Activated CD8-positive, alpha-beta memory T cell treated with anti-CD3 and anti-CD28 coated beads, Interleukin-2, amount 10 ng/mL, durations not matched to agents 7 days and 5 days (primary cell): ENCODE measurements around the gene SETD5. TPM values are rescaled to one million over a fixed set of nuclear protein-coding genes. Genes with fewer than 3 reads are reported as not detected.

ENCODE experiments used
- ATAC-seq: fragments of 150-1000 bp; cut with Tn5 transposase; one replicate; pipeline ENCODE4 v1.10.0; 2021; ENCODE audit warnings: moderate library complexity
- CTCF ChIA-PET: fragments of 350-600 bp; sonication (Branson Sonifier 250); formaldehyde crosslinking; loops from one replicate; lab custom pipeline; 2021; ENCODE audit warnings: antibody characterized with exemption; lab: Charles Lee
- DNase-seq: peaks from one replicate; pipeline ENCODE4 v3.0.0-alpha.2; 2020
- H3K27ac Mint-ChIP-seq: one replicate; pipeline ENCODE4 v1.8.0; 2021; ENCODE audit warnings: mild to moderate bottlenecking, mixed read lengths
- H3K27me3 Mint-ChIP-seq: one replicate; pipeline ENCODE4 v1.8.0; 2021; ENCODE audit warnings: mixed read lengths
- H3K36me3 Mint-ChIP-seq: one replicate; pipeline ENCODE4 v1.8.0; 2021; ENCODE audit warnings: mild to moderate bottlenecking, mixed read lengths
- H3K4me1 Mint-ChIP-seq: one replicate; pipeline ENCODE4 v1.8.0; 2021; ENCODE audit warnings: mixed read lengths
- H3K4me3 Mint-ChIP-seq: one replicate; pipeline ENCODE4 v1.8.0; 2021; ENCODE audit warnings: mild to moderate bottlenecking, moderate library complexity, mixed read lengths
- H3K9me3 Mint-ChIP-seq: one replicate; pipeline ENCODE4 v1.8.0; 2022; ENCODE audit warnings: low read depth, mixed read lengths
- total RNA-seq, 2 experiments: library from RNA; stranded (reverse); gene quantifications; one replicate each; pipeline ENCODE4 v1.2.3, GENCODE V29; 2021

Gene SETD5, protein sequence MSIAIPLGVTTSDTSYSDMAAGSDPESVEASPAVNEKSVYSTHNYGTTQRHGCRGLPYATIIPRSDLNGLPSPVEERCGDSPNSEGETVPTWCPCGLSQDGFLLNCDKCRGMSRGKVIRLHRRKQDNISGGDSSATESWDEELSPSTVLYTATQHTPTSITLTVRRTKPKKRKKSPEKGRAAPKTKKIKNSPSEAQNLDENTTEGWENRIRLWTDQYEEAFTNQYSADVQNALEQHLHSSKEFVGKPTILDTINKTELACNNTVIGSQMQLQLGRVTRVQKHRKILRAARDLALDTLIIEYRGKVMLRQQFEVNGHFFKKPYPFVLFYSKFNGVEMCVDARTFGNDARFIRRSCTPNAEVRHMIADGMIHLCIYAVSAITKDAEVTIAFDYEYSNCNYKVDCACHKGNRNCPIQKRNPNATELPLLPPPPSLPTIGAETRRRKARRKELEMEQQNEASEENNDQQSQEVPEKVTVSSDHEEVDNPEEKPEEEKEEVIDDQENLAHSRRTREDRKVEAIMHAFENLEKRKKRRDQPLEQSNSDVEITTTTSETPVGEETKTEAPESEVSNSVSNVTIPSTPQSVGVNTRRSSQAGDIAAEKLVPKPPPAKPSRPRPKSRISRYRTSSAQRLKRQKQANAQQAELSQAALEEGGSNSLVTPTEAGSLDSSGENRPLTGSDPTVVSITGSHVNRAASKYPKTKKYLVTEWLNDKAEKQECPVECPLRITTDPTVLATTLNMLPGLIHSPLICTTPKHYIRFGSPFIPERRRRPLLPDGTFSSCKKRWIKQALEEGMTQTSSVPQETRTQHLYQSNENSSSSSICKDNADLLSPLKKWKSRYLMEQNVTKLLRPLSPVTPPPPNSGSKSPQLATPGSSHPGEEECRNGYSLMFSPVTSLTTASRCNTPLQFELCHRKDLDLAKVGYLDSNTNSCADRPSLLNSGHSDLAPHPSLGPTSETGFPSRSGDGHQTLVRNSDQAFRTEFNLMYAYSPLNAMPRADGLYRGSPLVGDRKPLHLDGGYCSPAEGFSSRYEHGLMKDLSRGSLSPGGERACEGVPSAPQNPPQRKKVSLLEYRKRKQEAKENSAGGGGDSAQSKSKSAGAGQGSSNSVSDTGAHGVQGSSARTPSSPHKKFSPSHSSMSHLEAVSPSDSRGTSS (N-terminal part only)
- 100 to 1,000 TPM; 136 to 147 TPM for total RNA-seq

DNA sequence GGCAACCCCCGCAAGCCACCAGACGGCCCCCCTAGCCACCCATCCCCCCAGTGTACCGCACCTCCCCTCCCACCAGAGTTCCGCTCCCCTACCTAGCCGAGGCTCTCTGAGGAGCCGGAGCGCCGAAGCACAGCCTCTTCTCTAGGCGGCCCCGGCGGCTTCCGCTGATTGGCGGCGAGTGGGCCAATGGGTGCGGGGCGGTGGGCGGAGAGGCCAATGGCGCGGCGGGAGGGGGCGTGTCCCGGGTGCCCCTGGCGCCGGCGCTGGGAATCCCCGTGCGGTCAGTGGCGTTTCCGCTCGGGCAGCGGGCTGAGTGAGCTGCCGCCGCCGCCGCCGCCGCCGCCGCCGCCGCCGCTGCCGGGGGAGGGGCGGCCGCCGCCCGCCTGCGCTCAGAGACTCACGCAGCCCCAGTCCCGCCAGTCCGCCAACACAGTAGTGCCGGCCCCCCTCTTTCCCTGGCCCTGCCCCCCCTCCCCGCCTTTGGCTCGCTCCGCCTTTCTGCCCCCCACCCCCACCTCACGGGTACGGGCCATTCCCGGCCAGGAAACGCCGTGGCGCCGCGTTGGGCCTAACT lies at the start of gene SETD5:
Gene SETD5 (plus strand): TSS at position 284 of the 574 bp plus-strand sequence. CDS start 31,324 bp downstream, outside the sequence.
- peak within 1 kb of the TSS; percentile 98 for H3K27ac Mint-ChIP-seq
- H3K4me3 Mint-ChIP-seq = peak within 1 kb of the TSS; percentile 97
- peaks cover 63% of the 10 kb centered on the region for H3K4me1 Mint-ChIP-seq
- CTCF ChIA-PET = interaction anchor here (0.9 to 2.4 kb wide), 3 partner anchors 35 to 395 kb away, joined by 3 to 12 read pairs (median 3); partner anchors contain the start of genes ARPC4 and THUMPD3
- H3K27me3 Mint-ChIP-seq = no peaks in the 10 kb centered on the region
- no peaks in the 10 kb centered on the region for H3K9me3 Mint-ChIP-seq
- DNase-seq (peak; percentile 99), ATAC-seq (peak; percentile 66)
- H3K36me3 Mint-ChIP-seq = peaks cover 43% of the 10 kb centered on the region

DNA sequence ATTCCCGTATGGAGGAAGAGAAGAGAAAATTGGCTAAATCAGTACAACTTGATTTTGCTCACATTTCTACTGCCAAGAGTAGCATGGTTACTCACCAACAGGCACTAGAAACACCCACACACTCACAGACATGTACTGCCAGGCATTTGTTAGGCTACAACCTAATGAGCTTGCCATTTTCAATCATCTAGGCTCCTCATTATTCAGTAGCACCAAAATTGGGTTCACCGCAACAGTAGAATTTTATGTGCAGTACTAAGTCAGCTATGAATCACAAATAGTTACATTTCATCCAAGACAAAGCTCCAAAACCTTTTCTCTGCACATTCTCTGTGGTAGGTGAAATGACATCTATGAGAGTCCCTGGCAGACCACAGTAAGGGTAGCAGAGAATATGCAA lies 49.5 kb upstream of the SETD5 start:
- ATAC-seq (no peak), DNase-seq (no peak)
- Mint-ChIP-seq H3K27ac (no peak overlapping the region), H3K4me3 (no peak overlapping the region), H3K9me3 (no peaks in the 10 kb centered on the region), H3K4me1 (peaks cover 24% of the 10 kb centered on the region), H3K27me3 (no peaks in the 10 kb centered on the region), H3K36me3 (no peaks in the 10 kb centered on the region)
- CTCF ChIA-PET = no interaction called here

DNA sequence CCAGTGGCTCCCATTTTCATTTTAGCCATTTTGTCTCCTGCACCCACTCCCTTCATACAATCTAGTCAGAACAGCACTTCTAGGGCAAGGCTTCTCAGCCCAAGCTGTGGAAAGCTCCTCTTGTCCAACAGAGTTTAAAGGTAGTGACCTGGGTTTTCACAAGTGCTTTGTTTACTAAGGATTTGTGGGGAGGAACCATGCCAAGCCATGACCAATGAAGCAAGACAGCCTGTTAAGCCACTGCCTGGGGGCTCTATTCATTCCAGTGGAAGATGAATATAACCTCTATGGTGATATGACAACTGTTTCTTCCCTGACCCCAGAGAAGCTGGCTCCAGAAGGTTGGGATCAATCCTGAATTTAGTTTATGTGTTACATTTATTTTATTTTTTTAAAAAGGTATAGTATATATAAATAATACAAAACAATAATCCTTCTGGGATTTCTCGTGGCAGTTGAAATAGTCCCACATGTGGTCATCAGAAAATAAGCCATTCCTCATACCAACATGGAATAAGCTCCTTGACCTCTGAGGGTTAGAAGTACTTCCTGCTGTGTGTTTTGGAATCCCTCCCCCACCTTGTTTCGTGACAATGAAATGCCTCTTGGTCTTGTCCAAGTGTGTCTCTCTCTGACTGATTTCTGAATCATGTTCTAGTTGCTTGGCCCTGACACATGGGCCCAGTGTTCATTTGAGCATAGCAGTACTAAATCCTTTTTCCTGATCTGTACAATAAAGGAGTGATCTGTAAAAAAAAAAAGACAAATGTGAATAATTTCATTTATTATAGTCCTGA lies 47.9 kb upstream of the SETD5 start:
- CTCF ChIA-PET = no interaction called here
- peaks cover 38% of the 10 kb centered on the region for H3K4me1 Mint-ChIP-seq
- H3K27ac Mint-ChIP-seq = no peak overlapping the region
- H3K9me3 Mint-ChIP-seq = no peaks in the 10 kb centered on the region
- no peak for ATAC-seq
- H3K36me3 Mint-ChIP-seq = no peaks in the 10 kb centered on the region
- no peaks in the 10 kb centered on the region for H3K27me3 Mint-ChIP-seq
- no peak overlapping the region for H3K4me3 Mint-ChIP-seq
- no peak for DNase-seq

DNA sequence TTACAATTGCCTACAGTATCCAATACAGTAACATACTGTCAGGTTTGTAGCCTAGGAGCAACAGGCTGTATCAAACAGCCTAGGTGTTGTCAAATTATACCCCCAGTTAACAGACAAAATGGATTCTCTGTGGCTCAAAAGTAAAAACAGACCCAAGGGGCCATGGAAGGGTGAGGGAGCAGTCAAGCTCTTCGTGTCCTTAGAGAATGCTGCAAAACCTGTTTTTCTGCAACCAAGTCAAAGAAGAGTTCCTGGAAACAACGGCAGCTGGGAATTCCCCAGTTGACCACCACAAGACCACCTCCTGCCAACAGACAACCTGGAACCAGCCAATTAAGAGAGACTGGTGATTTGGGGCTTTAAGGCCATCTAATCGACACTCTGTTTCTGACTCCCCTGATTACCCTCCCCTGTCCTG lies 45.7 kb upstream of the SETD5 start:
- Mint-ChIP-seq H3K4me3 (no peak overlapping the region), H3K36me3 (no peaks in the 10 kb centered on the region), H3K27me3 (no peaks in the 10 kb centered on the region), H3K4me1 (peaks cover 51% of the 10 kb centered on the region), H3K9me3 (no peaks in the 10 kb centered on the region), H3K27ac (no peak overlapping the region)
- CTCF ChIA-PET = interaction anchor here (1.2 to 3.4 kb wide), 6 partner anchors 9 to 387 kb away, joined by 3 to 52 read pairs (median 7); partner anchors contain the start of gene THUMPD3
- ATAC-seq = no peak
- DNase-seq = no peak

DNA sequence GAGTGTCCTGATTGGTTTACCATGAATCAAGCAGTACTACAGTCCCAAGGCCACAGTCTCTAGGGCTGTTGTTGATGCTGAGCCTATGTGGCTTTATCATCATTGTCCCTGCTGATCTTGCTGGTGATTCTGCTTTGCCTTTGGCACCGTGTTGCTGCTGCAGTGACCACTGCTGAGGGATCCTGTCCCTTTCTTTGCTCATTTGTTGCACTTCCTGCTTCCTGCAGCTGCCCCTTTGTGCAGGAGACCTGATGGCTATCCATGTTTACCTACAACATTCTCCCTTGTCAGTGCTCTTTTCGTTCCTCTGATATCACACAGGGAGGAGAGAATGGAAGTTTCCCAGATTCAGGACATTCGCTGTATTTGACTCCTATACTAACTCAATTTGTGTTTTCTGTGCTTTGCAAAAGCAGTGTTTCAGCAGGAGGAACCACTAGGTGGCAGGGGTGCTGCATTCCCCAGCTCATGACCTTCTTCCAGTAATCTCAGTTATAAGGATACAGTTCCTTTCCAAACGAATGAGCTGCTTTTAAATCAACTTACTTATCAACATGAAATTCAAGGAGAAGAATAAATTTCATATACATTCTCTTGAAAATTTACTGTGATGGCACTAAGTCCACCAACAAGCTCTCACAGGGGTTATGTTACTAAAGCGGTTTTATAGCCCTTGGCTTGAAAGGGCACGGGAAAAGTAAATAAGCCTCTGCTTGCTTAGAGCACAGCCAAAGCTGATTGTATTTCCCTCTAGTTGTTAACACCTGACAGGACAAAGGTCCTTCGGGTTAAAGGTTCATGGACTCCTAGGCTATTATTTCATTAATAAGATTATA lies 44.3 kb upstream of the SETD5 start:
- peak; percentile 76 for DNase-seq
- CTCF ChIA-PET = interaction anchor here (0.6 to 3.4 kb wide), 30 partner anchors 10 to 456 kb away, joined by 3 to 52 read pairs (median 4); partner anchors contain the start of genes MTMR14 and THUMPD3
- Mint-ChIP-seq H3K27me3 (no peaks in the 10 kb centered on the region), H3K36me3 (no peaks in the 10 kb centered on the region), H3K27ac (peak overlapping the region; percentile 40), H3K9me3 (no peaks in the 10 kb centered on the region), H3K4me3 (no peak overlapping the region), H3K4me1 (peaks cover 47% of the 10 kb centered on the region)
- ATAC-seq = peak; percentile 69

DNA sequence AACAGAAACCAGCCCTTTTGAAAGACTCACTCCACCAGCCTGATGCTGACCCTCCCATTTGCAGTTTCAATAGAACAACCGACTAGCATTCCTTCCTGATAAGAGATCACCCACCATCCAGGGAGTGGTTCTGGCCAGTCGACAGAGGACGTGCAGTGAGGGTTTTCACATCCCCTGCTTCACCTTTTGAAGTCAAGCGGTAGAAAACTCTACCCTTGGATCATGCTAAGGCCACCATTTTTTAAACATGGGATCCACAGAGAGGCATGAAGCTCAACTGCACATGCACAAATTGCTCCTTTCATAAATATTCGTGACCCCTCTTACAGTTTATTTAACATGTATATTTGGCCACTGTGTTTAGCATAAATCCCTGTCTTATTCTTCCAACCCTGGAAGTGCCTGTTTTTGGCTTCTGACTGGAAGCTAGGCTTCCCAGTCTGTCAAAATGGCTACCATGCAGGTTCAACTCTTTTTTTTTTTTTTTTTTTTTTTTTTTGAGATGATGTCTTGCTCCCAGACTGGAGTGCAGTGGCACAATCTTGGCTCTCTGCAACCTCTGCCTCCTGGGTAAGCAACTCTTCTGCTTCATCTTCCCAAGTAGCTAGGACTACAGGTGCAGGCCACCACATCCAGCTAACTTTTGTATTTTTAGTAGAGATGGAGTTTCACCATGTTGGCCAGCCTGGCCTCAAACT lies 35.6 kb upstream of the SETD5 start:
- peaks cover 38% of the 10 kb centered on the region for H3K4me1 Mint-ChIP-seq
- peak overlapping the region; percentile 34 for H3K27ac Mint-ChIP-seq
- H3K4me3 Mint-ChIP-seq = peak overlapping the region; percentile 7
- H3K27me3 Mint-ChIP-seq = no peaks in the 10 kb centered on the region
- H3K36me3 Mint-ChIP-seq = peaks cover 17% of the 10 kb centered on the region
- CTCF ChIA-PET = interaction anchor here (0.9 to 3.1 kb wide), 10 partner anchors 8 to 142 kb away, joined by 3 to 52 read pairs (median 4); no protein-coding TSS in a partner anchor
- ATAC-seq = no peak
- no peaks in the 10 kb centered on the region for H3K9me3 Mint-ChIP-seq
- no peak for DNase-seq

DNA sequence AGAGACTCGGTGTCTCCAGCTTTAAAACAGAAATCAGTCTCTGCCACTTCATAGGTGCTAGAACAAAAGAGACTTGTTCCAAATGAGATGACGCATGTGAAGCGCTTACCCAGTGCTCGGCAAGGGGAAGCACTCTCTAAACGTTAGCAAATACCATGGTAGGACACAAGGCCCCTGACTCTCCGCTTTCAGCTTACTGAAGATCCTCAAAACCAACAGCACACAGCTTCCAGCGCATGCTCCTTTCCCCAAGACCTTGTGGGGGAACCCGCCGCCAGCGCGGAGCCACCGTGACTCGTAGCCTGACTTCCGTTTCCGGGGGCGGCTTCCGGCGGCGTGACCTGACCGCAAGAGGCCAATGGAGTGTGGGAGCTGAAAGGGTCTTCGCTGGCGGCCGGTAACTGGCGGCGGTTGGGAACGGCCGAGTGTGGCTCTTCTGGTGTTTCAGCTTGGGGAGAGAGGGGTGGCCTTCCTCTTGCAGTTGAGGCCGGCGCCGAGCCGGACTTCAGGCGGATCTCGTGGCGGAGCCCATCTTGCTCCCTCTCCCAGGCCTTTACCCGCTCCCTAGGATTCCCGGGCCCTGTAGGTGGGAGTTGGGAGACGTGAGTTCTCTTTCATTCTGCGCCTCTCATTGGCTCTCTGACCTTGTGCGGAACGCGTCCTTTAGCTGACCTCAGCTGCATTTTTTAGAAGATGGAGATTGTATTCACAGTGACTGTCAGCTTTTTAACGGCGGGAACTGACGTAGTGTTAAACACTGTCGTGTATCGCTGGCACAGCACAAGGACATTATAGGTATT lies 34.5 kb upstream of the SETD5 start, which contains the start of gene THUMPD3:
Gene THUMPD3 (plus strand): TSS at position 324 of the 800 bp plus-strand sequence. CDS start 2,015 bp downstream, outside the sequence.
- ATAC-seq (peak; percentile 96), DNase-seq (peak; percentile 96)
- Mint-ChIP-seq H3K9me3 (no peaks in the 10 kb centered on the region), H3K4me3 (peak within 1 kb of the TSS; percentile 88), H3K4me1 (peaks cover 39% of the 10 kb centered on the region), H3K27me3 (no peaks in the 10 kb centered on the region), H3K36me3 (peaks cover 20% of the 10 kb centered on the region), H3K27ac (peak within 1 kb of the TSS; percentile 98)
- CTCF ChIA-PET = interaction anchor here (0.7 to 3.1 kb wide), 12 partner anchors 10 to 141 kb away, joined by 3 to 52 read pairs (median 5); no protein-coding TSS in a partner anchor

DNA sequence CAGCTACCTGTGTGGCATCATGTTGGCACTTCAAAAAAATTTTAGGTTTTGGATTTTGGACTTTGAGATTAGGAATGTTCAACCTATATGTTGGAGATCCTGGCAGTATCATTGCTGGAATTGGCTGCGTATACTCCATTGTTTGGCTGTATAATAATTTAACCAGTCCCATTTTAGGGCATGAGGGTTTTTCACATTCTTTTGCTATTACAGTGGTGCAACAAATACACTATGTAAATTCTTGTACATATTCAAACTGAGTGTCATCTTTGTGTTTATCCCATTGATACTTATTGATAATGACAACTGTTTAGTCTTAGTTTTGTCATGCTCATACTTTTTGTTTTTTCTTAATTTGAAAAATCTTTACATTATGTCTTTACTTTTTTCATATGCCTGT lies 27.9 kb upstream of the SETD5 start:
- Mint-ChIP-seq H3K4me1 (peaks cover 40% of the 10 kb centered on the region), H3K9me3 (no peaks in the 10 kb centered on the region), H3K4me3 (no peak overlapping the region)

DNA sequence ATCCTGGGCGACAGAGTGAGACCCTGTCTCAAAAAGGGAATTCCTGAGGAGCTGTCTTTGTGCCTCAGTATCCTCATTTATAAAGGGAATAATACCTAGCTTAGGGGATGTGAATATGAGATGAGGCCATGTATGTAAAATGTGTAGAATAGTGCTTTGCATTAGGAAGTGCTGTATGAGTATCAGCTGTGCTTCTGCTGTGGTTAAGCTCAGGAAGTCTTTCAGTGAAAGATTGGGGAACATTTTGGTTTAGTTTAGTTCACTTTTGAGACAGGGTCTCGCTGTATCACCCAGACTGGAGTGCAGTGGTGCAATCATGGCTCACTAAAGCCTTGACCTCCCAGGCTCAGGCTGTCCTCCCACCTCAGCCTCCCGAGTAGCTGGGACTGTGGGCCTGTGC lies 23.9 kb upstream of the SETD5 start:
- peaks cover 71% of the 10 kb centered on the region for H3K36me3 Mint-ChIP-seq
- H3K4me1 Mint-ChIP-seq = peaks cover 19% of the 10 kb centered on the region
- DNase-seq (no peak), ATAC-seq (peak; percentile 57)
- CTCF ChIA-PET = interaction anchor here (1.0 to 1.7 kb wide), 2 partner anchors 10 to 21 kb away, joined by 6 read pairs; partner anchors contain the start of gene THUMPD3
- H3K4me3 Mint-ChIP-seq = no peak overlapping the region
- peak overlapping the region; percentile 75 for H3K27ac Mint-ChIP-seq
- no peaks in the 10 kb centered on the region for H3K27me3 Mint-ChIP-seq
- no peaks in the 10 kb centered on the region for H3K9me3 Mint-ChIP-seq

More for the DNA sequence above, 27.9 kb upstream of the SETD5 start:
- H3K27me3 Mint-ChIP-seq = no peaks in the 10 kb centered on the region
- ATAC-seq (no peak), DNase-seq (no peak)
- H3K36me3 Mint-ChIP-seq = peaks cover 54% of the 10 kb centered on the region
- H3K27ac Mint-ChIP-seq = no peak overlapping the region
- CTCF ChIA-PET = no interaction called here

DNA sequence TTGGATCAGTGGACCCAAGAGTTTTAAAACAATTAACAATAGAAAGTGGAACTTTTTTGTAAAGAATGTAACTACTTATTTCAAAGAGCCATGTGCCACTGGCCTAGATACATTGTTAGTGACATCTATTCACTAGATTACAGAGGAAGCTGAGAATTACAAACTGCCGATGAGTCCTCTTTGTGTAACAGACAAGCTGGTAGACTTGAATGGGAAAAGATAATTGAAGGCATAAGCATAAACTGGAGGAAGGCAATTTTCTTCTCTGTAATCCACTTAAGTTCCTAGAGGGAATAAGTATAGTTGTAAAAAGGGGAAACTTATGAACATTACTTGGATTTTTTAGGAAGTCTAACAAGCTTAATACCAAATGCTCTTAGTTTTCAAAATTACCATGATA lies 19.4 kb upstream of the SETD5 start:
- H3K36me3 Mint-ChIP-seq = peaks cover 64% of the 10 kb centered on the region
- H3K9me3 Mint-ChIP-seq = no peaks in the 10 kb centered on the region
- peaks cover 12% of the 10 kb centered on the region for H3K4me1 Mint-ChIP-seq
- H3K27me3 Mint-ChIP-seq = no peaks in the 10 kb centered on the region
- ATAC-seq (no peak), DNase-seq (no peak)
- no peak overlapping the region for H3K27ac Mint-ChIP-seq
- no peak overlapping the region for H3K4me3 Mint-ChIP-seq
- CTCF ChIA-PET = interaction anchor here (1.0 to 1.3 kb wide), 3 partner anchors 15 to 25 kb away, joined by 3 to 4 read pairs (median 4); partner anchors contain the start of gene THUMPD3
